HG03159 (cell line): ENCODE measurements around the gene FIGN.

Experiments used
- ATAC-seq: cut with Tn5 transposase; IDR thresholded peaks from one replicate; pipeline ENCODE4 v1.9.1; 2021; ENCODE audit warnings: mild to moderate bottlenecking, moderate library complexity; ENCODE audit not compliant: unreplicated experiment

The FIGN gene

DNA sequence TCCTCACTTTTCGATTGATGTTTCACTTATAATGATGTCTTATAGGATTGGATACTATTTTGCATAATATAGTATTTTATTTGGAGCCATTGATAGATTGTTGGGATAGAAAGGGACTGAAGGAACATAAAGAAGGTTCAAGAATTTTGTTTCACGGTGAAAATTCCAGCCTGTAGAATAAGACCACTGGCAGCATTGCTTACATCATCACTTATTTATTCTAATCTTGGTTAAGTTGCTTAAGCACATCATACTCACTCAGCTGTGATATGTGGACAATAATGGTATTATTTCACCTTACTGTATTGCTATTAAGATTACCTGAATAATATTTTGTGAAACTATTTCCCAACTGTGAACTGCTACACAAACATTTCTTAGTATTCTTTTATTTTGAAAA lies 118.3 kb downstream of the FIGN start:
- ATAC-seq, result no peak

DNA sequence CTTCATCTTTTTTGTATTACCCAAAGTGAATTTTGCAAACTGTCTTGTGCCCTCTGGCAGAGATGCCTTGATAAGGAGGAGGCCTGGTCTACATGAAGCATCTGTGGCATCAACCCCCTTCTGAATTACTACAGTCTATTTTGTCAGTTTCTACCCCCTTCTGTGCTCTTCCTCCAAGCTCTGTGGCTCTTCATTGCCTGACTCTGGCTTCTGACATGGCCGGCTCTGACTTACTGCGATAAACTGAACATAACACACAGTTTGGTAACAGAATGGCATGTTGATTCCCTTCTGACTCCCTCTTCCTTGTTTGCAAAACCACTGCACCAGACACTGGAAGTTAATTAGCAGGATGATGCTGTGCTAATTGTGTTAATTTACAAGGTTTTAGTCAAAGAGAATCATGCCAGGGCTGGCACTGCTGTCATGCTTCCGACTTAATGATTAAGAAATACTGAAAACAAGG lies 122.5 kb downstream of the FIGN start:
- ATAC-seq, result no peak

GRCh38 chr2:163612332-163612731 lies 123.5 kb downstream of the FIGN start:
- no peak for ATAC-seq

DNA sequence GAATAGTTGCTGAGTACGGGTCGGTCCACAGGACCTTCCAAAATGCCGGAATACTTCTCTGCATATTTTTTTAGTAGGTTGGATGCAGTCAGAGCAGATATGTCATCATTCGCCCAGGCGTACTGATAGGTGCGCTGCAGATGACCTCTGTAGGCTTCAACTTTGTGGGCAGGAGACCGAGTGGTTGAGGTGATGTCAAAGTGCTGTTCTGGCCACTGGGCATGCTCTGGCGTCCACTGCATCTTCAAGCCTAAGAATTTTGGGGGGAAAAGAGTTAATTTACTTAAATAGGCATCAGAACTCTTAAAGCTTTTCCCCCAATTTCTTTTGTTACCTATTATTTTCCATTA lies 124.3 kb downstream of the FIGN start:
- no peak for ATAC-seq

DNA sequence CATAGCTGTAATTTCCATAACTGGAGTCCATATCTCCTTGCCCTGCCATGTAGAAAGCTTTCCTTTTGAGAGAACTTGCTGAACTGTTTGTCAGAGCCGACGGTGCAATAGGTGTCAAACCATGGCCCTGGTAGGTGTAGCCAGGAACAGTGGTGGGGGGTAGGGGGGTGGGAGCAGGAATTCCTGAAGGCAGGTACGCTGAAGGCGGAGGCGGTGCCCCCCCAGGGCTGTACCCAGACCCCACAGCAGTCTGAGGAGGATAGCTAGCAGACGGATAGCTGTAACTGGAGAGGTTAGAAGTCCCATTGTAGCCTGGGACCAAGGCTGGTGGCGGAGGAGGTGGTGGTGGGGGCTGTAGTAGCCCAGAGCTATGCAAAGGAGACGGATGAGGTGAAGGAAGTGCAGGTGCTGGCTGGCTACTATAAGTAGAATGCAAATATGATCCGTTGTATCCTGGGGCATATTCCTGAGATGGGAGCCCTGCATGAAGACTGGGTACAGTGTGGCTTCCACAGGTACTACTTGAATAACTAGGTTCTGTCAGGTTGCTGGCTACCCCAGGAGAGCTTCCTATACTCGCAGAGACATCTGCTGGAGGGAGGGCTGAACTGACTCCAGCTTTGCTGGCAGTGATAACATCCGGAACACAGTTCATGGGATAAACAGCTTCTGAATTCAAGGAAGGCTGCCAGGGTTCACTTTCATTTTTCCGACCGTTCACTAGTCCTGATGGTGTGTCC lies 124.8 kb downstream of the FIGN start:
- peak; percentile 60 for ATAC-seq

DNA sequence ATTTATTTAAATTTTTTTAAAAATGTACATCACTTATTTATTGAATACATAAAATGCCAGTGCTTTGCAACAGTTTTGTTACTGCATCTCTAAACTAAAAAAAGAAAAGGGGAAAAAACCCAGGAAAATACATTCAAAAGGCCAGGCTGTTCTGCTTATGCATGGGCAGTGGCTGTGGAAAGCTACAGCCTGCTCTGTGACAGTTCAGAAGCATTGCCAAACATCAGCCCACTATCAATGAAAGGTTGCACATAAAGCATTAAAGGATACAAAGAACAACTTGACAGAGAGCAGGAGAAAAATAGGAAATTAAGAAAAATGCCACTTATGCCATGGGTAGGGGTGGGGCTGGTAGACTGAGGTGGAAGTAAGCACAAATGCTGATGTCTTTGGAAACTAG lies 128.2 kb downstream of the FIGN start:
- ATAC-seq, result no peak

DNA sequence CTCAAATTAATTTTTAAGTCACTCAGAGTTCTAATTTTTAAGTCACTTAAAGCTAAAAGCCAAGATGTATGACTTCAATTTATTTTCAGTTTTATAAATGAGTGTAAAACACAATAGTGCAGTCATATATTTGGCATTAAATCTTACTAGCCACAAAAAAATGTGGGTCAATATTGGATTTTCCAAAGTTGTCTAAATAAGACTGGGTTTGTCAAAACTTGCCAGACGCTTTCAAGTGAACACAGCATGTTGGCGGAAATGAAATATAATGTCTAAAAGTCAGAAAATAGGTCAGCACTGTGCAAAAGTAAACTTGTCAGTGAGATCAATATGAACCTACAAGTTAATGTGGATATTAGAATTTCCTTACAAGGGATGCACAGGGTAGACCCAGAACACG lies 128.9 kb downstream of the FIGN start:
- no peak for ATAC-seq

DNA sequence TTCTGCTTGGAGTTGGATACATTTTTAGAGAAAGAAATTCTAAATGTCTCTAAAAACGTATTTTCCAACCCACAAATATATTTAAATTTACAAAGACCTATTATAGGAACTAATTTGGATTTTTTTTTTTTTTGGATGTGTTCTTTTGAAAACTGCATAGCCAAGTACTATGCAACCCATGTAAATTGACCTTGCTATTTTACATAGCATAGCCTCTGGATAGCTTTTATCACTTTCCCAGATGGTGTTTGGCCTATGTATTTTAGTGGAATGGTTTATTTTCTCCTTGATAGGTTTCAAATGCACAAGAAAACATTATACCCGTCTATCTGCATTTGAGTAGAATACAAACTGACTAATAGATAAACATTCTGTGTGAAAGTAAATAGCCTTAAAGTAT lies 130.0 kb downstream of the FIGN start:
- no peak for ATAC-seq

DNA sequence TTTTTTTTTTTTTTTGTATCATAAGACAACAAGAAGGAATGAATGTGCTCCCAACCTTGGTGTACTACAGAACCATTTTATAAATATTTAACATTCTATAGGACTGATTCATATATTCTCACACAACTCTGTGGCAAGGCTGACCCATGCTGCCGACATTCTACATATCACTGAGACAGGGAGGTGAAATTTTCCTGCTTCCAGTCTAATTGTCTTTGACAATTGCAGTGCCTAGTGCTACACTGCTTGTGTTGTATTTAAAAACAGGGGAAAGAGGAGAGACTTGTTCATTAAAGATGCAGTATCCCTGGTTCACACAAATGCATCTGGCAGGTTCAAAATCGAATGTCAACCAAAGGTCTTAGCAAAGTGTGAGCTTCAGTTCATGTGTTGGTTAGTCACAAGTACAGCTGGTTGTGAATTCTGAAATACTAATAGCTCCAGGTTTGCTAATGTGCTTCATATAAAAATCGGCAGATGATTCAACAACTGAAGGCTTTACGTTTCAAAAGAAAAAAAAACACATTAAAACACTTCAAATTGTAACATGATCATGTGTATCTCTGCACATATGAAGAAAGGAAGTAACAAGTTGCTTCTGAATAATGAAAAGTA lies 130.8 kb downstream of the FIGN start:
- ATAC-seq, result no peak

- ATAC-seq, result no peak
These were observed 133.6 kb downstream of the FIGN start for GRCh38 chr2:163602196-163602595.

- no peak for ATAC-seq
These were observed 134.4 kb downstream of the FIGN start for GRCh38 chr2:163601377-163601776.

DNA sequence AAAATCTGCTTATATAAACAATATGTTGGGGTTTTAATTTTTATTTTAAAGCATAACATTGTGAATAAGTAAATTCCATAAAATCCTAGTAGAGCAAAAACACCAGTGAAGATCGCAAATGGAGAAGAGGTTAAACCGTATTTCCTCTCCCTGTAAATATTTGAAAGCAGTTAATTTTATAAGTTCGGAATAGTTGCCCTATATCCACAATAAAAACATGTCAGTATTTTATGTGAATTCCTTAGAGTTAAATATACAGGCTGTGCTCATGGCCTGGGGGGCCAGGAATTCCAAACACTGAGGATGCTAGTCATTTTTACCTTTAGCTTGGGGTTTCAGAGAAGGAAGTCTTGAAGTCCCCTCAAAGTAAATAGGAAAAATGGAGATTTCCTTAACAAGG lies 135.0 kb downstream of the FIGN start:
- no peak for ATAC-seq

DNA sequence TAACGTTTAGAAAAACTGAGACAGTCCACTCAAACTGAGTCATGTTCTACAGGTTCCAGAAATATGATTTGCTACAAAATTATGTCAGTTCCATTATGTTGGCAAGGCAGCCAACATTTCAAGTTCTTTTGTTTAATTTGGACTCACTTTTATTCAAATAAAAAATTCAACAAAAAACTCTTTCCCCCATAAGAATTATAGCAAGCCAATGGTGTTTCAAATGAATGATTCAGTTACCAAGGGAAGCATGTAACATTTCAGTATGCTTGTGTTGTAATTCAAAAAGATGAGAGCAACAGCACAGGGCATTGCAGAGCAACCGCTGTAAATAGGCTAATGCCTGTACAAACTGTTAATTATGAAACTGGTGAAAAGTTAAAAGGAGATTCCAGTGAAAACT lies 140.8 kb downstream of the FIGN start:
- ATAC-seq, result no peak

DNA sequence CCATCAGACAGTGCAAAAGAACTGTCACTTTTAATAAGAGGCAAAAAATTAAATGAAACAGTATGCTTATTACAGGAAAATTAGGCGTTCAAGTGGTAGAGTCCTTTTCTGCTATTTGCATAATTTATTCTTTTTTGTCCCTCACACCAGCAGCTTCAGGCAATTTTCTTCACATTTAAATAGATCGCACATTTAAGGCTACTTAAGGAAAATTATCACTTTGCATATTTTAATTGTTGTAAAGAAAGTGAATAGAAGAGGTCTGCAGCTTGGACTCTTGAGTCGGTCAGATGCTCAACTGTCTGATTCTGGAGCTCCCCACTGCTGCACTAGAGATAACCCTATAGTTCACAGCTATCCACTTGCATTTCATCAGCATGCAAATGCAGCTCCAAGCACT lies 141.3 kb downstream of the FIGN start:
- no peak for ATAC-seq

GRCh38 chr2:163593982-163594381 lies 141.8 kb downstream of the FIGN start:
- ATAC-seq, result no peak

GRCh38 chr2:163592954-163593622 lies 142.7 kb downstream of the FIGN start:
- no peak for ATAC-seq

DNA sequence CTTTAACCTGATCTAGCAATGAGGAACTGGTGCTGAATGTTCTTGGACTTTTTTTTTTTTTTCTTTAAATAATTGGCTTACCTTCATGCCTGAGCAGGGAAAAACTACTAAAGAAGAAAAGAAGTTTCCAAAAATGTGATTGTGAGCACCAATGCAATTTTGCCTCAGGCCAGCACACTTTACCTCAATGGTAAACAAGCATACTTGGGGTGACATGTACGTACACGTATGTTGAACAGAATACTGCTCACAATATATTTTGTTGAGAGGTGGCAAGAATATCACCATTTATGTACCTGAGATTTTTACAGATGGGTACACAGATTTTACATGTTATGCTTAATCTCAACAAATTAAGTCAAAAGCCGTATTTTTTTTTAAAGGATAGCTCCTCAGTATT lies 144.3 kb downstream of the FIGN start:
- ATAC-seq, result no peak

DNA sequence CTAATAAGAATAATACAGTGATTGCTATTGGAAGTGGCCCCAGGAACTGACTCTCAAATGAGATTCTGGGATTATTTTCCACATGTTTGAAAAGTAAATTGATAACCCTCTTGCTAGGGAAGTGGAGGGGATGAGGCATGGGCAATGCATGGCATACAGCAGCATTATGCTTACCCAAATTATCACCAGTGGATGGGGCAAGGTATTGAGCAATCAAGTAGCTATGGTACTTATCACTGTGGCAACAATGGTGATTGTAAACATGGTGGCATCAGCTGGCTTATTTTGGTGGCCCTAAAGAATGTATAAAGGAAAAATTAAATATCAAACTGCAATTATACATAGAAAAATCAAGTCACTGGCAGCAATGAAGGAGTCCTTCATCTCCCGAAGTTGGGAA lies 155.1 kb downstream of the FIGN start:
- ATAC-seq, result no peak

DNA sequence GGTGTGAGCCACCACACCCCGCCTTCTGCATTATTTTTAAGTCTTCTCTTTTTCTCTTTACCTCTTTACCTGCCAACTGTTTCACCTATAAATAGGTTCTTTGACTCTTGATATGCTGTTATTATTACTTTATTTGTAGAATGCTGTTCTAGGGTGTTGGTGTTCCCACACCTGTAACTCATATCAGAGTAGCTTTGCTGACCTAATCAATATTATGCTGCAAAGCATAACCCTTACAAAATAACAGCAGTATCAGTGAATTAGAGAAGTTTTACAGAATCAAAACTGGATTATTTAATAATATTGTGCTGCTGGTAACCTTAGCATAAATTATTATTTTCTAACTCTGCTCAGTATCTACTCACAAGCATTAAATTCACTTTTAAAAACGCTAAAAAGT lies 161.5 kb downstream of the FIGN start:
- ATAC-seq, result no peak

DNA sequence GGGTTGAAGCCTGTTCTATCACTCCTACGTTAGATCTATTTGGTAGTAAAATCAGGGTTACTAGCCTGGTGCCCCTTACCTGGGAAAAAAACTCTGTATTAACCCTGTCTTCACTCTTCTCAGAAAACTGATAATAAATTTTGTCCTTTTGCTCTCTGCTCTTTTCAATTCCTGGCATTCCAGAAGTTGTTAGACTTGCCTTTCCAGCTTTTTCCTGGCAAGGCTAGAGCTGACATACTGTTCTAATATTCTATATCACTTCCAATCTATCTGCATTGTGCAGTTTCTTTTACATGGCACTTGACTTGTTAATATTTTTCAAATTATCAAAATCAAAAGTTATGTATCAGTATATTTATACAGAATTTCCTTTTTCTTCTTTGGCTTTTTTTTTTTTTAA lies 162.2 kb downstream of the FIGN start:
- no peak for ATAC-seq

DNA sequence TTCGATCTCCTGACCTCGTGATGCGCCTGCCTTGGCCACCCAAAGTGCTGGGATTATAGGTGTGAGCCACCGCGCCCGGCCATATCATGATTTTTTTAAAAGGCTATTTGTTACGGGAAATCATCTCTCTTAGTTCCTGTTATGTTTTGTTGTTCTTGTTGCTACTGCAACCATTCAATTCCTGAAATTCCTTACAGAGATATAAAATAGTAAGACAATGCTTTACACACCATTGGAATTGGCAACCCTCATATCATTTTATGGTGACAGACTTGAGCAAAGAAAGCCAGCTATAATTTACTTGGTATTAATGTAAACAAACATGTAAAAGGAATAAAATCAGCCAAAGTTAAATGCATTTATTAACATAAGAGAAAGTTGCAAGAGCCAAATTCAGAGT lies 163.0 kb downstream of the FIGN start:
- no peak for ATAC-seq

DNA sequence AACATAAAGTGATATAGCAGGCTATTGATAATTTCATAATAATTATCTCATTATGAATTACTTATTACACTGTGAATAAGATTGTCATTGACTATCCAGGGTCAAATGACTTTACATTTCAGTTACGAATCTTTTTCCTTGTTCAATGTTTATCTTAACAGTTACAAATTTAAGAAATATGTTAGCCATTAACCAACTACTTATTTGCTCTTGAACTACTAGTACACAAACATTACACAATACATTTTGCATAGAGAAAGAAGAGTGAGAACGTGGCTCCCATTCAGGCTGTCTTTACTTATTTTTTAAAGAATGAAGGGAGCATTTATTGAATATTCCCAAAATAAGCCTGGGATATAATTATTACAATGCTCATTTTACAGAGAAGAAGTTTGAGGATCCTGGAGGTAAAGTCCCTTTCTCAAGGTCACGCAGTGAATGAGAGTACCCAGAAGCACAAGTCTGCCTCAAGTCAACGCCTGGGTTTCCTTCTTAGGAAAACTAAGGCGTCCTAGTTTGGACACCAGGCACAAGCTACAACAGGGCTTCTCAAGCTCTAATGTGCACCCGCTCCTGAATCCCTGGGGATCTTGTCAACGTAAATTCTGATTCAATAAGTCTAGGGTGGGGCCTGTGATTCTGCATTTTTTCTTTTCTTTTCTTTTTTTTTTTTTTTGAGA lies 164.2 kb downstream of the FIGN start:
- no peak for ATAC-seq
